ENCODE data around the gene TMEM132A.

TMEM132A gene

DNA sequence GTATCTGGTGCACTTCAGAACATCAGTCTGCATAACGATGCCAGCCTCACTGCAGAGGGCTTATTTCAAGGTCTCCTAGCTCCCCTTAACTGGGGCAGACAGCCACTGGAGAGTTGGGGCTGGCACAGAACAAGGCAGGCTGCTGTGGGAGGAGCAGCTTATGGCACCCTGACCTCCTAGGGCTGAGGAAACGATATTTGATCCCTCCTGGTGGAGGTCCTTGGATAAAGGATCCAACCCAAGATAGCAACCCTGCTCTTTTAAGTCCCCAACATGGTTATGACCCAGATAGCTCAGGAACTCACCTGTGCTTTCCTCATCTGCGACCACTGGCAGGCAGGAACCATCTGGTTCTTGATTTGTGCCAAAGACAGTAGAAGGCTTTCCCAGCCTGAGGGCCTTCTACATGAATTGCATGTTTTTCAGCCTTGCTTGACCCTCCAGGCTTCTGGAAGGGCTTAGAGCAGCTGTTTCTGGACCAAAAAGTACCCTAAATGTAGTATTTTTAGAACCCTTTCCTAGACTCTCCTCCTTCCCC is 7.5 kb upstream of the TMEM132A start:
- in situ Hi-C loops (cut with HindIII; ENCODE audit: low sequenced_read_pairs): no loop called here
- TF ChIP-seq, protein P1, sequence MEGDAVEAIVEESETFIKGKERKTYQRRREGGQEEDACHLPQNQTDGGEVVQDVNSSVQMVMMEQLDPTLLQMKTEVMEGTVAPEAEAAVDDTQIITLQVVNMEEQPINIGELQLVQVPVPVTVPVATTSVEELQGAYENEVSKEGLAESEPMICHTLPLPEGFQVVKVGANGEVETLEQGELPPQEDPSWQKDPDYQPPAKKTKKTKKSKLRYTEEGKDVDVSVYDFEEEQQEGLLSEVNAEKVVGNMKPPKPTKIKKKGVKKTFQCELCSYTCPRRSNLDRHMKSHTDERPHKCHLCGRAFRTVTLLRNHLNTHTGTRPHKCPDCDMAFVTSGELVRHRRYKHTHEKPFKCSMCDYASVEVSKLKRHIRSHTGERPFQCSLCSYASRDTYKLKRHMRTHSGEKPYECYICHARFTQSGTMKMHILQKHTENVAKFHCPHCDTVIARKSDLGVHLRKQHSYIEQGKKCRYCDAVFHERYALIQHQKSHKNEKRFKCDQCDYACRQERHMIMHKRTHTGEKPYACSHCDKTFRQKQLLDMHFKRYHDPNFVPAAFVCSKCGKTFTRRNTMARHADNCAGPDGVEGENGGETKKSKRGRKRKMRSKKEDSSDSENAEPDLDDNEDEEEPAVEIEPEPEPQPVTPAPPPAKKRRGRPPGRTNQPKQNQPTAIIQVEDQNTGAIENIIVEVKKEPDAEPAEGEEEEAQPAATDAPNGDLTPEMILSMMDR (IDR thresholded peaks at IDR 0.05; ENCODE audit: low read depth, low read length): no peak
- DNase-seq (ENCODE audit: low read depth, low spot score): no peak
- H3K4me3 ChIP-seq (ENCODE audit: low read depth, low read length): no peak overlapping the region

DNA sequence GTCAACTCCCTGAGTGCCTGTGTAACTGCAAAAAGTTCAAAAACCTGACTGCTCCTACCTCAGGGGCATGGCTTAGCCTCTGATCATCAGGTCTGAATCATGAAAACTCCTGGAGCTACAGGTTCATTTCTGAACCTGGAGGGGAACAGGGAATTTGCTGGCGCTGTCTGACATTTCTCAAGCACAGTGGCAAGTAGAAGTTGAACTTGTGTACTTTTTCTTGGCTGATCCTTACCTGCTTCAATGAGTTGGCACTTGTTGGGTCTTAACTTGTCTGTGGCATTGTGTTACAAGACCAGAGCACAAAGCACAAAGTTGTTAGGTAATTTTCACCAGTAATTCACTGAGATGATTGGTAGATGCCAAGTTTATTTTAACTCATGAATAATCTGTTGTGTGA is 7.0 kb upstream of the TMEM132A start:
- TF ChIP-seq, protein P1 (IDR thresholded peaks at IDR 0.05; ENCODE audit: low read depth, low read length): no peak
- in situ Hi-C loops (cut with HindIII; ENCODE audit: low sequenced_read_pairs): no loop called here
- H3K4me3 ChIP-seq (ENCODE audit: low read depth, low read length): no peak overlapping the region
- no peak for DNase-seq (ENCODE audit: low read depth, low spot score)

DNA sequence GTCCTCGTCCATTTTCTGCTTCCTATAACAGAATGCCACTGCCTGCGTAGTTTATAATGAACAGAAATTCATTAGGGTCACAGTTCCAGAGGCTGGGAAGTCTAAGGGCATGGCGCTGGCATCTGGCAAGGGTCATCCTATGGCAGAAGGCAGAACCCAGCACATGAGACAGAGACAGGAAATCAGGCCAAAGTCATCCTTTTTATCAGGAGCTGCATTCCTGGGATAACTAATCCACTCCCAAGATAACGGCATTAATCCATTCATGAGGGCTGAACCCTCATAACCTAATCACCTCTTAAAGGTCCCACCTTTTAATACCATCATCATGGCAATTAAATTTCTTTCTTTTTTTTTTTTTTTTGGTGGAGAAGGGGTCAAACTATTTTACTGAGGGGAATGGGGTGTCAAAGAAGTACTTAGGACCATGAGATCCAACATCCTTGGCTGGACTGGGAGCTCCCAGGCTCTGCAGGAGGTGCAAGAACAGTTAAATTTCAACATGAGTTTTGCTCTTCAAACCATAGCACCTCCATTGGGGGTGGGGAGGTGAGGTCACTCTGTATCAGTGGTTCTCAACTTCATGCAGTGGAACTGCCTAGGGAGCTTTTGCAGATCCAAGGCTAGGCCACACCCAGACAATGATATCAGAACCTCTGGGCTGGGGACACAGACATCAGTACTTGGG is 5.9 kb upstream of the TMEM132A start:
- H3K4me3 ChIP-seq (ENCODE audit: low read depth, low read length): no peak overlapping the region
- DNase-seq (ENCODE audit: low read depth, low spot score): no peak
- in situ Hi-C loops (cut with HindIII; ENCODE audit: low sequenced_read_pairs): no loop called here
- TF ChIP-seq, protein P1 (IDR thresholded peaks at IDR 0.05; ENCODE audit: low read depth, low read length): no peak

DNA sequence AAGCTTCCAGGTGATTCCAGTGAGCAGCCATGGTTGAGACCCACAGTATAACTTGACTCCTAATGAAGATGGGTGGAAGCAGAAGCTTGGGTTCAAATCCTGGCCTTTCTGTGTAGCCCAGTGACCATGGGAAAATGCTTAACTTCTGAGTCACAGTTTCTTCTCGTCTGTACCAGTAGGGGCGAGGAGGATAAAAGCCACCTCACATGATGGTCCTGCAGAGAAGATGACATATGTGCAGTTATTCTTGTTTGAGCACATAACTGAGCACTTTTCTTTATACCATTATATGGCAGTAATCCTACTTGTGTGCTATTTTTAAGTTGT is 5.4 kb upstream of the TMEM132A start:
- TF ChIP-seq, protein P1 (IDR thresholded peaks at IDR 0.05; ENCODE audit: low read depth, low read length): no peak
- DNase-seq (ENCODE audit: low read depth, low spot score): peak; percentile 65
- in situ Hi-C loops (cut with HindIII; ENCODE audit: low sequenced_read_pairs): no loop called here
- no peak overlapping the region for H3K4me3 ChIP-seq (ENCODE audit: low read depth, low read length)

DNA sequence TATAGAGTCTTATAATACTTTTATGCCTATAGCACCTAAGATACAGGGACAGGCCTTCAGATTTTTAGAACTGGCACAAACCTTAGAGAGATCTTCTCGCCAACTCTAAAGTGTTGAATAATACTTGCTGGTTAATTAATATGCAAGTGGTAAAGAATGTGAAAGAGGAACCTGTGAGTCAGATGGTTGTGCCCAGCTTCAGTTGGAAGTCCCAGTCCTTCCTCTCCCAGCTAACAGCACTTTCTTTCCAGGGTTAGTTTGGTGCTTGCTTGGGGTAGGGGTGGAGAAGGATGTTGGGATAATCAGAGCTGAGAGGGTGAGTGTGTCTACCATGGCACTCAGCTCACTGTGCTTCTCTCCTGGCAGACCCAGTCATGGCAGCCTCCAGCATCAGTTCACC is 4.9 kb upstream of the TMEM132A start:
- in situ Hi-C loops (cut with HindIII; ENCODE audit: low sequenced_read_pairs): no loop called here
- TF ChIP-seq, protein P1 (IDR thresholded peaks at IDR 0.05; ENCODE audit: low read depth, low read length): no peak
- no peak for DNase-seq (ENCODE audit: low read depth, low spot score)
- no peak overlapping the region for H3K4me3 ChIP-seq (ENCODE audit: low read depth, low read length)

DNA sequence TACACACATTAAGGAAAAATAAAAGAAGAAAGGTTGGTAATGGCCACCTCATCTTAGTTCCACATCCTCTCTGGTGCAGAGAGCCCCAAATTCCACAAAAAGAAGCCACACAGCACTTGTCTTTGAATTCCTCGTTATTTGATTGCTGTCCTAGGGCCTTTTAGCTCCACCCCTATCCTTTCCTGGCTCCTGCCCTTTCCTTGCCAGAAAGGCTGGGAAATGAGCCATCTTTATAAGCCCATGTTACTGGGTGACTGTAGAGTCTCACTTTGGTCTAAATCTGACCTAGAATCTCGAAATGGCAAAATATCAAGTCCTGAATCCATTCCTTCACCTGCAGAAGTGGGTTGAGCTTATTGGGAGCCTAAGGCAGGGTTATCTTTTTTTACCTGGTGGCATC is 4.3 kb upstream of the TMEM132A start:
- in situ Hi-C loops (cut with HindIII; ENCODE audit: low sequenced_read_pairs): no loop called here
- TF ChIP-seq, protein P1 (IDR thresholded peaks at IDR 0.05; ENCODE audit: low read depth, low read length): no peak
- DNase-seq (ENCODE audit: low read depth, low spot score): no peak
- no peak overlapping the region for H3K4me3 ChIP-seq (ENCODE audit: low read depth, low read length)

Data from astrocyte of the spinal cord (primary cell).